ENCODE data around the gene CT45A3. TPM values are rescaled to one million over a fixed set of nuclear protein-coding genes. Genes with fewer than 3 reads are reported as not detected.

Gene CT45A3
- total RNA-seq, 2 experiments from 2014 or later: not detected

Other genes with a start within 250 kb of the CT45A3 start
- 10 to 100 TPM; 24.1 to 26.0 TPM for gene INTS6L, start 247.5 kb downstream of the CT45A3 start, total RNA-seq
- not detected for gene CT45A1, start 54.6 kb downstream of the CT45A3 start, total RNA-seq
- gene CT45A5, start 17.3 kb upstream of the CT45A3 start, total RNA-seq: not detected
- gene CT45A6, start 34.6 kb upstream of the CT45A3 start, total RNA-seq: not detected
- gene CT45A2, start 51.8 kb upstream of the CT45A3 start, total RNA-seq: not detected
- not detected for gene CT45A7, start 69.1 kb upstream of the CT45A3 start, total RNA-seq
- gene CT45A8, start 86.3 kb upstream of the CT45A3 start, total RNA-seq: not detected
- not detected for gene CT45A9, start 103.6 kb upstream of the CT45A3 start, total RNA-seq
- gene CT45A10, start 125.3 kb upstream of the CT45A3 start, total RNA-seq: not detected
- not detected for gene SAGE1, start 125.5 kb upstream of the CT45A3 start, total RNA-seq
- 10 to 100 TPM; 16.1 to 18.1 TPM for gene MMGT1, start 205.8 kb upstream of the CT45A3 start, total RNA-seq
- gene SLC9A6, start 217.2 kb upstream of the CT45A3 start, total RNA-seq: 10 to 100 TPM; 11.8 to 12.6 TPM

Data from activated CD4-positive, alpha-beta T cell treated with anti-CD3 and anti-CD28 coated beads for 36 hours (primary cell).